ENCODE results near the gene IFITM10. TPM values are rescaled to one million over a fixed set of nuclear protein-coding genes. Genes with fewer than 3 reads are reported as not detected.
A peak's percentile ranks its signal among the peaks of the same experiment; 100 is the strongest.

IFITM10 gene
- total and polyA plus RNA-seq, 12 donors = 0.28 to 267 (median 31.6) TPM

DNA sequence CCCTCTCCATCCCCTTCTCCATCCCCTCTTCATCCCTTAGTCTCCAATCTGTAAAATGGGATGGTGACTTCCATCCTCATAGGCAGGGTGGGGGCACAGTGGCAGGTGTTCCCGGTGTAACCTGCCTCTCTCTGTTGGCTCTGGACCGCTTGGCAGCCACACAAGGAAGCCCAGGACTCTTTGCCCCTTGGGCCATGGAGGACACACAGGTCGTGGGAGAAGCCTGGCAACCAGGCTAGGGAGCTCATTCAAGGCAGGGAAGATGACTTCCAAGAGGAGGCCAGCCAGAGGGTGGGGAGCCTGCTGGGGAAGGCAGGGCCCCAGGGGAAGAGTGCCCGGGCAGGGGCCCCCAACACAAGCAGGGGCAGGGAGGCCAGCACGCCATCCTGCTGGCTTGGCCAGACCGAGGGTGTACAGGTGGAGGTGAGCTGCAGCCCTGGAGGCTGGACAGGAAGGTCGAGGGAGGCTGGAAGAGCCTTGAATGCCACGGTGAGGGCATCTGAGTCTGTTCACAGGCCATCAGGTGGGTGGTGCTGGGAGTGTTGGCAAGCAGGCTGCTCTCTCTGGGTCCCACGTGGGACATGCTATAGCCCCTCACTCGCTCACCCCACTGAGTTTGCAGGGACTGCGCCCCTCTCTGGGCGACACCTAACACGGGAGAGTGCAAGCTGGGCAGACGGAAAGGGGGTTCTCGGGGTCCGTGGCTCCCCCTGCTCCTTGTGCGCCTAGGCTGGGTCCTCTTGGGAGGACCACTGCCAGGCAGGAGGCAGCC, 28.8 kb upstream of the IFITM10 start:
- Histone ChIP-seq H3K4me1 (replicated peaks in 1 of 2) (no peaks in the 10 kb centered on the region), H3K27me3 (no peaks in the 10 kb centered on the region), H3K4me3 (no peak overlapping the region), H3K36me3 (replicated peaks in 1 of 2) (no peaks in the 10 kb centered on the region), H3K27ac (no peak overlapping the region), H3K9me3 (replicated peaks in 1 of 3) (no peaks in the 10 kb centered on the region)
- intact Hi-C loops (cut with DNase I) = no loop called here
- WGBS, 4 donors = 78 to 83% (median 80%) methylated on average over 5 to 17 of the region's 17 CpGs
- TF ChIP-seq, protein P1, sequence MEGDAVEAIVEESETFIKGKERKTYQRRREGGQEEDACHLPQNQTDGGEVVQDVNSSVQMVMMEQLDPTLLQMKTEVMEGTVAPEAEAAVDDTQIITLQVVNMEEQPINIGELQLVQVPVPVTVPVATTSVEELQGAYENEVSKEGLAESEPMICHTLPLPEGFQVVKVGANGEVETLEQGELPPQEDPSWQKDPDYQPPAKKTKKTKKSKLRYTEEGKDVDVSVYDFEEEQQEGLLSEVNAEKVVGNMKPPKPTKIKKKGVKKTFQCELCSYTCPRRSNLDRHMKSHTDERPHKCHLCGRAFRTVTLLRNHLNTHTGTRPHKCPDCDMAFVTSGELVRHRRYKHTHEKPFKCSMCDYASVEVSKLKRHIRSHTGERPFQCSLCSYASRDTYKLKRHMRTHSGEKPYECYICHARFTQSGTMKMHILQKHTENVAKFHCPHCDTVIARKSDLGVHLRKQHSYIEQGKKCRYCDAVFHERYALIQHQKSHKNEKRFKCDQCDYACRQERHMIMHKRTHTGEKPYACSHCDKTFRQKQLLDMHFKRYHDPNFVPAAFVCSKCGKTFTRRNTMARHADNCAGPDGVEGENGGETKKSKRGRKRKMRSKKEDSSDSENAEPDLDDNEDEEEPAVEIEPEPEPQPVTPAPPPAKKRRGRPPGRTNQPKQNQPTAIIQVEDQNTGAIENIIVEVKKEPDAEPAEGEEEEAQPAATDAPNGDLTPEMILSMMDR (IDR thresholded peaks at IDR 0.05) = no peak
- TF ChIP-seq POLR2A (IDR thresholded peaks at IDR 0.05) = no peak
- no peak for DNase-seq

DNA sequence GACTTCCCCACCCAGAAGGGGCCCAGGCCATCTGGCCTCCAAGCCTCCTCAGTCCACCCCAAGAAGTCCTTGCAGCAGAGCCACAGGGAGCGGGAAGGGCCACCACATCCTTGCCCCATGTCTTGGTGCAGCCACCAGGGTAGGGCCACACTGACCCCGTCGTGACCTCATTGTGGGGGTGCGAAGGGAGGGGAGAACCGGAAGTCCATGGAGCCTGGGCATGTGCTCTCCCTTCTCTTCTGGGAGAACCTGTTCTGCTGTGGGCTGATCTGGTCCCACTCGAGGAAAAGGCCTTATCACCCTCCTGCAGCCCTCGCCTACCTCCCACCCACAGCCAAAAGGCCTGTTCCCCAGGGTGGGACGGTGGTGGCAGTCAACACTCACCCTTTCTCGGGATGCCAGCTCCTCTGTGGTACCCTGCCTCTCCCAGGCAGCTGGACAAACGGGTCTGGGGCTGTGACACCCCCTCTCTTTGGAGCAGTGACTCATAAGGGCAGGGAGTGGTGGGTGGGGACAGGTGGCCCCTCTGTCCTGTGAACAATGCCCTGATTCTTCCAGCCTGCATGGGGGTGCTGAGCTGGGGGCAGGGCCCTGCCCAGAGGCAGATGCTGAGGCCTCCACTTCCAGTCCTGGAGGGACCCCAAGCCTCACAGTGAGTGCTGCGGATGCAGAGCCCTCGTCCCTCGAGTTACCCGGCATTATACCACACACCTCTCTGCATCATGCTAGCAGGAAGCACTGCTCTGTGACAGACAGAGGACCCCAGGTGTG, 27.9 kb upstream of the IFITM10 start:
- peaks cover 1 to 2% of the 10 kb centered on the region in 2 donors for H3K4me1 ChIP-seq (replicated peaks in 1 of 2)
- 76 to 88% (median 82%) methylated on average over 7 to 14 of the region's 14 CpGs for WGBS, 4 donors
- intact Hi-C loops (cut with DNase I) = no loop called here

GRCh38 chr11:1777737-1778136, 27.3 kb upstream of the IFITM10 start:
- Histone ChIP-seq H3K36me3 (replicated peaks in 1 of 2) (no peaks in the 10 kb centered on the region), H3K4me3 (no peak overlapping the region), H3K4me1 (replicated peaks in 1 of 2) (peaks cover 4% of the 10 kb centered on the region in 2 donors), H3K27ac (no peak overlapping the region), H3K27me3 (no peaks in the 10 kb centered on the region), H3K9me3 (replicated peaks in 1 of 3) (no peaks in the 10 kb centered on the region)
- TF ChIP-seq, protein P1 (IDR thresholded peaks at IDR 0.05) = no peak
- no peak for TF ChIP-seq POLR2A (IDR thresholded peaks at IDR 0.05)
- DNase-seq = peak in 3 of 7 donors; percentile 11 to 29 (median 17)
- 71 to 77% (median 71%) methylated on average over 1 to 2 of the region's 2 CpGs; no CpG with 5 or more reads in 1 of the 4 donors for WGBS, 4 donors
- intact Hi-C loops (cut with DNase I) = no loop called here

More for the DNA sequence above, 27.9 kb upstream of the IFITM10 start:
- no peak overlapping the region for H3K4me3 ChIP-seq
- no peak for TF ChIP-seq POLR2A (IDR thresholded peaks at IDR 0.05)
- TF ChIP-seq, protein P1 (IDR thresholded peaks at IDR 0.05) = no peak
- H3K36me3 ChIP-seq (replicated peaks in 1 of 2) = no peaks in the 10 kb centered on the region
- H3K9me3 ChIP-seq (replicated peaks in 1 of 3) = no peaks in the 10 kb centered on the region
- no peak for DNase-seq
- no peaks in the 10 kb centered on the region for H3K27me3 ChIP-seq
- no peak overlapping the region for H3K27ac ChIP-seq

DNA sequence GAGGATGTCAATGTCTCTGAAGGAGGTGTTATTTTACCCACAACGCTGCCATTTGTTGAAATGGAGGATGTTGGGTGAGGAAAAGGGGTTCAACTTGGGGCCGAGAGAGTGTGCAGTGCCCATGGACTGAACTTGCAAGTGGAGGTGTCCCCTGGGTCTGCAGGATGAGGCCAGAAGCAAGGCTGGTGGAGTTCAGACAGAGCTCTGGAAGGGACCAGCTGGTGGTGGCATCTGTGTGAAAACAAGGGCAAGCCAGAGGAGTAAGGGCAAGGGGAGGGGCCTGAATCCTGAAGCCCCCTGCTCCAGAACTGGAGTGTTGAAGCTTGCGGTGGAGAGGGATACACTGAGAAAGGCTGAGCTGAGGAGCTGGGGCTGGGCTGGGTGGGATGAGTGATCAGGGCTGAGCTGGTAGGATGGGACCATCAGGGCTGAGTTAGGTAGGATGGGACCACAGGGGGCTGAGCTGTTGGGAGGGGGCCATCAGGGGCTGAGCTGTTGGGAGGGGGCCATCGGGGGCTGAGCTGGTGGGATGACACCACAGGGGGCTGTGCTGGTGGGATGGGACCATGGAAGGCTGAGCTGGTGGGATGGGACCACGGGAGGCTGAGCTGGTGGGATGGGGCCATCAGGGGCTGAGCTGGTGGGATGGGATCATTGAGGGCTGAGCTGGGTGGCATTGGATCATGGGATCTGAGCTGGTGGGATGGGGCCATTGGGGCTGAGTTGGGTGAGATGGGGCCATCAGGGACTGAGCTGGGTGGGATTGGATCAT, 26.7 kb upstream of the IFITM10 start:
- TF ChIP-seq, protein P1 (IDR thresholded peaks at IDR 0.05) = no peak
- no peak for TF ChIP-seq POLR2A (IDR thresholded peaks at IDR 0.05)
- Histone ChIP-seq H3K9me3 (replicated peaks in 1 of 3) (no peaks in the 10 kb centered on the region), H3K27ac (no peak overlapping the region), H3K4me3 (no peak overlapping the region), H3K27me3 (no peaks in the 10 kb centered on the region), H3K36me3 (replicated peaks in 1 of 2) (no peaks in the 10 kb centered on the region), H3K4me1 (replicated peaks in 1 of 2) (peaks cover 9 to 10% of the 10 kb centered on the region in 2 donors)
- peak in 2 of 7 donors; percentile 13 to 30 for DNase-seq
- 75 to 90% (median 83%) methylated on average over 4 to 5 of the region's 5 CpGs for WGBS, 4 donors
- intact Hi-C loops (cut with DNase I) = no loop called here
